OCI-LY3 (cell line): Measurements from ENCODE around the gene UBE2D4.

Source experiments
- EZH2phosphoT487 ChIP-seq: fragments of 200-600 bp; shearing (Covaris generic); IDR thresholded peaks from 2 replicates; pipeline ENCODE4 v1.6.1; 2018; ENCODE audit warnings: antibody characterized with exemption, mixed run types, low read depth
- TF ChIP-seq, protein P1 (sequence below): fragments of 200-600, 300-600 bp; sonication (generic); IDR thresholded peaks from 2 replicates; pipeline ENCODE4 v1.5.1; 2014; ENCODE audit warnings: antibody characterized with exemption, low read length, low read depth

DNA sequence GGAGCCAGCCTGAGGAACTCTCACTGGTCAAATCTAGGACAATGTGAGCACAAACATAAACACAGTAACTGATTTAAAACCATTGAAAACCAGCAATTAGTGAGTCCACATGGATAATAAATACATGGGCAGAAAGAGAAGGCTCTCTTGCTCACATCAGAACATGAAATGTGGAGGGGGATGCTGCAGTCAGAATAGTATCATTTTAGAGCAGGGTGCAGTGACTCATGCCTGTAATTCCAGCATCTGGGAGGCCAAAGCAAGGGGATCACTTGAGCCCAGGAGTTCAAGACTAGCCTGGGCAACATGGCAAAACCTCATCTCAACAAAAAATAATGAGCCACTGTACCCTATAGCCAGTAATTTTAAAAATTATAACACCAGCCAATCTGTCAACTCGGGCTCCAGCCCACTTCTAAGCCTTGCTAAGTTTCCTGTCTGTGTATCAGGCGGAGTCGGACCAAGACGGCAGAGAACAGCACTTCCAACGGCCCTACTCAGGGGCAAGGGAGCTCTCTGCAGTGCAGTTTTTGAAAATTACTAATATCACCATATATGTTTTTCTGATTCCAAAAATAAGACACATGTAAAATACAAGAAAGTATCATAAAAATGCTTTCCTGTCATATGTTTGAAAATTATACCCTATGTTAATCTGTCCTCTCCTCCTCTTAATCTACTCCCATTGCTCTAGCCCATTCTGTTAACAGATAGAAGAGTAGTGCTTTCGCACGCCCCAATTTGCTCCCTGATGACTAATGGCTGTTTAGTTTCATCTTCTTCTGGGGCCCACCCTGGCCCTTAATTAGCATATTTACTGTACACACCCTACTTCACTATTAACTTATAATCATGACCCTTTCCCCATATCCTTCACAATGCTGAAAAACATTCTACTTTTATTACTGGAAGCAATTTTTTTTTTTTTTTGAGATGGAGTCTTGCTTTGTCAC lies 37.0 kb upstream of the UBE2D4 start:
- TF ChIP-seq, protein P1, sequence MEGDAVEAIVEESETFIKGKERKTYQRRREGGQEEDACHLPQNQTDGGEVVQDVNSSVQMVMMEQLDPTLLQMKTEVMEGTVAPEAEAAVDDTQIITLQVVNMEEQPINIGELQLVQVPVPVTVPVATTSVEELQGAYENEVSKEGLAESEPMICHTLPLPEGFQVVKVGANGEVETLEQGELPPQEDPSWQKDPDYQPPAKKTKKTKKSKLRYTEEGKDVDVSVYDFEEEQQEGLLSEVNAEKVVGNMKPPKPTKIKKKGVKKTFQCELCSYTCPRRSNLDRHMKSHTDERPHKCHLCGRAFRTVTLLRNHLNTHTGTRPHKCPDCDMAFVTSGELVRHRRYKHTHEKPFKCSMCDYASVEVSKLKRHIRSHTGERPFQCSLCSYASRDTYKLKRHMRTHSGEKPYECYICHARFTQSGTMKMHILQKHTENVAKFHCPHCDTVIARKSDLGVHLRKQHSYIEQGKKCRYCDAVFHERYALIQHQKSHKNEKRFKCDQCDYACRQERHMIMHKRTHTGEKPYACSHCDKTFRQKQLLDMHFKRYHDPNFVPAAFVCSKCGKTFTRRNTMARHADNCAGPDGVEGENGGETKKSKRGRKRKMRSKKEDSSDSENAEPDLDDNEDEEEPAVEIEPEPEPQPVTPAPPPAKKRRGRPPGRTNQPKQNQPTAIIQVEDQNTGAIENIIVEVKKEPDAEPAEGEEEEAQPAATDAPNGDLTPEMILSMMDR: no peak
- TF ChIP-seq EZH2phosphoT487: no peak
